ENCODE results near the gene PTPRT.
"Not testable (repeated sequence)": the region's sequence is repeated elsewhere in the genome, so short reads cannot be mapped to it uniquely, and the experiment has no call there.

Gene PTPRT

DNA sequence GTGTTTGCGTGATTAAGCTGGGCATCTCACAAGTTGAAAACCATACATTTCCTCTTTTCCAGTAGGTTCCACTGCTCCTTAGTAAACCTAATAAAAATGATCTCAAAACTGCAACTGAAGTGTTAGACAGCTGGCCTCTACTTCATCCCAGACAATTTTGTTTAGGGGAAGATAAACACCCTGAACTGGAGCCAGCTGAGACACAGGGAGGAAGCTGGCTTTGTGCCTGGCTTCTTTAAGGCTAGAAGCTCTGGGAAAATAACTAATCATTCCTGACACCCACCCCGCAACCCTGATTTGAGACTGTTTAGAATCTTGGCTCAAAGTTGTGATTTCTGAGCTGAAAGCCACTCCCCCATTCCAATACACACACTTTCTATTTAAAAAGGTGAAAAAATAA is 11.6 kb downstream of the PTPRT start:
- Histone ChIP-seq H3K27ac (ENCODE audit: low read depth, low read length) (no peak overlapping the region), H3K4me1 (ENCODE audit: control insufficient read depth, insufficient read depth, low read length) (peaks cover 3% of the 10 kb centered on the region), H3K4me3 (ENCODE audit: low read length) (no peak overlapping the region), H3K9ac (ENCODE audit: low read length) (no peak overlapping the region), H3K36me3 (ENCODE audit: control insufficient read depth, insufficient read depth, low read length) (no peaks in the 10 kb centered on the region), H3K27me3 (ENCODE audit: control insufficient read depth, insufficient read depth, low read length) (no peaks in the 10 kb centered on the region)

DNA sequence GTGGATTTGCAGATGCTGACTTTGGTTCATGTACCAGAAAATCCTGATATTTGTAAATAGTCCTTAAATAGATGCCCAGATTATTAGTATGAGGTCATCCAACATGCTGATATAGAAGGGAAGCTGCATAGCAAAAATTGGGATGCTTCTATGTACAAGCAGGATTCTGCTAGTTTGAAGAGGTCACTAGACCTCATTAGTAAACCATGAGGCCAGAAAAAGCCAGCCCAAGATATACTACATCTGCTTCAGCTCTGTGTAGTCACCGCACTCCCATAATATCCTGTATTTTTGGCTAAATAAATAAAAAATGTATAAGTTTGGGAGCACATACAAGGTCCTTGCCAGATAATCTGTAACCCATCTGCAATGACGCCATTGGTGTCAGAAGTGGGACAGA is 13.0 kb downstream of the PTPRT start:
- H3K4me1 ChIP-seq (ENCODE audit: control insufficient read depth, insufficient read depth, low read length) = peaks cover 3% of the 10 kb centered on the region
- no peaks in the 10 kb centered on the region for H3K27me3 ChIP-seq (ENCODE audit: control insufficient read depth, insufficient read depth, low read length)
- no peak overlapping the region for H3K4me3 ChIP-seq (ENCODE audit: low read length)
- no peak overlapping the region for H3K9ac ChIP-seq (ENCODE audit: low read length)
- no peak overlapping the region for H3K27ac ChIP-seq (ENCODE audit: low read depth, low read length)
- no peaks in the 10 kb centered on the region for H3K36me3 ChIP-seq (ENCODE audit: control insufficient read depth, insufficient read depth, low read length)

DNA sequence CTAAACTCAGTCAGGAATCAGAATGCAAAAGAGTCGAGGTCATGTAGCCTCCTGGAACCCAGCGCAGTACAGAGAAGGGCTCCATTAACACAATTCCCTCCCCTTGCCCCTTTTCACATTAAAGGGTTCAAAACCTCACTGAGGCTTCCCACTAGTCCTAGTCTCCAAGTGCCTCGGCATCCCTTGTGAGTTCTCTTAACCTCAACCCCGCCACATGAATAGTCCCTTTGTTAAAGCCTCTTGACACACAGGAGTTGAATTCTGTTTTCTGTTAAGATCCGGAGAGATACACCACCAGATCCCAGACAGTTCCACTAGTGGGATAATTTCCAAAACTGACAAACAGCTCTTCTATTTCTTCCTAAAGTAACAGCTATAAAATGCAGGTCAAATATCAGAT is 17.8 kb downstream of the PTPRT start:
- no peaks in the 10 kb centered on the region for H3K4me1 ChIP-seq (ENCODE audit: control insufficient read depth, insufficient read depth, low read length)
- H3K9ac ChIP-seq (ENCODE audit: low read length) = no peak overlapping the region
- no peaks in the 10 kb centered on the region for H3K36me3 ChIP-seq (ENCODE audit: control insufficient read depth, insufficient read depth, low read length)

GRCh38 chr20:43170771-43171170 is 18.9 kb downstream of the PTPRT start:
- H3K27ac ChIP-seq (ENCODE audit: low read depth, low read length) = no peak overlapping the region
- no peak overlapping the region for H3K9ac ChIP-seq (ENCODE audit: low read length)
- no peaks in the 10 kb centered on the region for H3K36me3 ChIP-seq (ENCODE audit: control insufficient read depth, insufficient read depth, low read length)
- H3K4me3 ChIP-seq (ENCODE audit: low read length) = no peak overlapping the region
- H3K4me1 ChIP-seq (ENCODE audit: control insufficient read depth, insufficient read depth, low read length) = no peaks in the 10 kb centered on the region
- H3K27me3 ChIP-seq (ENCODE audit: control insufficient read depth, insufficient read depth, low read length) = no peaks in the 10 kb centered on the region

More for the DNA sequence above, 17.8 kb downstream of the PTPRT start:
- no peak overlapping the region for H3K4me3 ChIP-seq (ENCODE audit: low read length)
- no peak overlapping the region for H3K27ac ChIP-seq (ENCODE audit: low read depth, low read length)
- no peaks in the 10 kb centered on the region for H3K27me3 ChIP-seq (ENCODE audit: control insufficient read depth, insufficient read depth, low read length)

- Histone ChIP-seq H3K36me3 (ENCODE audit: control insufficient read depth, insufficient read depth, low read length) (no peaks in the 10 kb centered on the region), H3K4me3 (ENCODE audit: low read length) (no peak overlapping the region), H3K4me1 (ENCODE audit: control insufficient read depth, insufficient read depth, low read length) (no peaks in the 10 kb centered on the region)
Measured at GRCh38 chr20:43167615-43168014, 22.1 kb downstream of the PTPRT start.

DNA sequence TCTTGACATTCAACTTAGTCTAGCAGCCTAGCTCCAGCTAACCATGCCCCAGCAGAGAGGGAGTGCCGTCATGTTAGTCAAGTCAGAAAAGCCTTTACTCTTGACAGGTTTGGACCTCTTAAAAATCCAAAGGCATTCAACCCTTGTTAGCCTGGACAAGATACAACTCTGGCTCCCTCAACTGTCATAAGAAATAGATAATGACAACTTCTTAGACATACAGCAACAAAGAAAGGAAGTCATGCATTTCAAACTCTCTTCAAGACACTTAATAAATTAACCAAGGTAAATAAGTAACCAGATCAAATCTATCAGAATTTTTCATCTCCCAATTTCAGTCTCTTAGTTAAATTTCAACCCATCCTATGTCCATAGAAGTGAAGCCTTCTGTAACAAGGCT is 22.7 kb downstream of the PTPRT start:
- no peak overlapping the region for H3K9ac ChIP-seq (ENCODE audit: low read length)

More at GRCh38 chr20:43167615-43168014, 22.1 kb downstream of the PTPRT start:
- H3K27ac ChIP-seq (ENCODE audit: low read depth, low read length) = no peak overlapping the region
- no peaks in the 10 kb centered on the region for H3K27me3 ChIP-seq (ENCODE audit: control insufficient read depth, insufficient read depth, low read length)
- H3K9ac ChIP-seq (ENCODE audit: low read length) = no peak overlapping the region

DNA sequence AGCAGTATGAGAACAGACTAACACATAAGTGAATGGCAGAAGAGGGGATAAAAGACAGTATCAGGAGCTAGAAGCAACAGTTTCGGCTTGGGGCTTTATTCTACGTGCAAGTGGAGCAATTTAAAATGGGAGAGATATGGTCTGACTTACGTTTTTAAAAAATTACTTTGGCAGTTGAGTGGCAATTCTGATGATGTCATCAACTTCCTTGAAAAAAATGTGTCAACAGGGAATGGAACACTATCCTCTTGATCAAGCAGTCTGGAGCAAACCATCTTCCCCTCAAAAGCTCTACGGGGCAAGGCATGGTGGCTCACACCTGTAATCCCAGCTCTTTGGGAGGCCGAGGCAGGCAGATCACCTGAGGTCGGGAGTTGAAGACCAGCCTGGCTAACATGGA is 24.1 kb downstream of the PTPRT start:
- Histone ChIP-seq H3K36me3 (ENCODE audit: control insufficient read depth, insufficient read depth, low read length) (no peaks in the 10 kb centered on the region), H3K4me1 (ENCODE audit: control insufficient read depth, insufficient read depth, low read length) (no peaks in the 10 kb centered on the region), H3K27me3 (ENCODE audit: control insufficient read depth, insufficient read depth, low read length) (no peaks in the 10 kb centered on the region), H3K27ac (ENCODE audit: low read depth, low read length) (no peak overlapping the region), H3K9ac (ENCODE audit: low read length) (no peak overlapping the region), H3K4me3 (ENCODE audit: low read length) (no peak overlapping the region)

More for the DNA sequence above, 22.7 kb downstream of the PTPRT start:
- no peaks in the 10 kb centered on the region for H3K4me1 ChIP-seq (ENCODE audit: control insufficient read depth, insufficient read depth, low read length)
- H3K27ac ChIP-seq (ENCODE audit: low read depth, low read length) = no peak overlapping the region
- H3K36me3 ChIP-seq (ENCODE audit: control insufficient read depth, insufficient read depth, low read length) = no peaks in the 10 kb centered on the region
- no peak overlapping the region for H3K4me3 ChIP-seq (ENCODE audit: low read length)
- no peaks in the 10 kb centered on the region for H3K27me3 ChIP-seq (ENCODE audit: control insufficient read depth, insufficient read depth, low read length)

- not testable (repeated sequence) for H3K4me1 ChIP-seq (ENCODE audit: control insufficient read depth, insufficient read depth, low read length); H3K27ac ChIP-seq (ENCODE audit: low read depth, low read length); H3K4me3 ChIP-seq (ENCODE audit: low read length); H3K9ac ChIP-seq (ENCODE audit: low read length); H3K36me3 ChIP-seq (ENCODE audit: control insufficient read depth, insufficient read depth, low read length); H3K27me3 ChIP-seq (ENCODE audit: control insufficient read depth, insufficient read depth, low read length)
Measured at GRCh38 chr20:43164736-43165135, 25.0 kb downstream of the PTPRT start.

- H3K4me3 ChIP-seq (ENCODE audit: low read length) = no peak overlapping the region
- H3K27me3 ChIP-seq (ENCODE audit: control insufficient read depth, insufficient read depth, low read length) = no peaks in the 10 kb centered on the region
- no peaks in the 10 kb centered on the region for H3K36me3 ChIP-seq (ENCODE audit: control insufficient read depth, insufficient read depth, low read length)
Measured at GRCh38 chr20:43161716-43162115, 28.0 kb downstream of the PTPRT start.

DNA sequence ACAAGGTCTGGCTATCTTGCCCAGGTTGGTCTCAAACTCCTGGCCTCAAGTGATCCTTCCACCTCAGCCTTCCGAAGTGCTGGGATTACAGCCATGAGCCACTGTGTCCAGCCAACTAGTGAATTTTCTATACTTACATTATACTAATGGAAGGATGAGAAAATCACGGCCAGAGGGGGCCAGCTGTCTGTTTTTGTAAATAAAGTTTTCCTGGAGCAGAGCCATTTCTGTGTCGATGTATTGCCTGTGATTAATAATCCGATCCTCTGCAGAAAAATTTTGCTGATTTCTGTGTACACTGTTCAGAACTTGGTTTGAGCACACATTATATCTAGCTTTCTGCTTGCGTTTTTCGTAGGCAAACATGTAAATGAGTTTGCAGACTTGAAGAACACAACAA is 28.8 kb downstream of the PTPRT start:
- Histone ChIP-seq H3K27me3 (ENCODE audit: control insufficient read depth, insufficient read depth, low read length) (no peaks in the 10 kb centered on the region), H3K9ac (ENCODE audit: low read length) (no peak overlapping the region), H3K36me3 (ENCODE audit: control insufficient read depth, insufficient read depth, low read length) (no peaks in the 10 kb centered on the region), H3K4me3 (ENCODE audit: low read length) (no peak overlapping the region), H3K4me1 (ENCODE audit: control insufficient read depth, insufficient read depth, low read length) (no peaks in the 10 kb centered on the region), H3K27ac (ENCODE audit: low read depth, low read length) (no peak overlapping the region)

More at GRCh38 chr20:43161716-43162115, 28.0 kb downstream of the PTPRT start:
- no peak overlapping the region for H3K27ac ChIP-seq (ENCODE audit: low read depth, low read length)
- no peaks in the 10 kb centered on the region for H3K4me1 ChIP-seq (ENCODE audit: control insufficient read depth, insufficient read depth, low read length)
- H3K9ac ChIP-seq (ENCODE audit: low read length) = no peak overlapping the region

- Histone ChIP-seq H3K27ac (ENCODE audit: low read depth, low read length) (no peak overlapping the region), H3K9ac (ENCODE audit: low read length) (no peak overlapping the region), H3K36me3 (ENCODE audit: control insufficient read depth, insufficient read depth, low read length) (no peaks in the 10 kb centered on the region), H3K4me3 (ENCODE audit: low read length) (no peak overlapping the region), H3K4me1 (ENCODE audit: control insufficient read depth, insufficient read depth, low read length) (no peaks in the 10 kb centered on the region), H3K27me3 (ENCODE audit: control insufficient read depth, insufficient read depth, low read length) (no peaks in the 10 kb centered on the region)
Measured at GRCh38 chr20:43159994-43160393, 29.7 kb downstream of the PTPRT start.

GRCh38 chr20:43155366-43156100 is 34.2 kb downstream of the PTPRT start:
- Histone ChIP-seq H3K27ac (ENCODE audit: low read depth, low read length) (no peak overlapping the region), H3K4me3 (ENCODE audit: low read length) (no peak overlapping the region), H3K27me3 (ENCODE audit: control insufficient read depth, insufficient read depth, low read length) (no peaks in the 10 kb centered on the region), H3K9ac (ENCODE audit: low read length) (no peak overlapping the region), H3K4me1 (ENCODE audit: control insufficient read depth, insufficient read depth, low read length) (no peaks in the 10 kb centered on the region), H3K36me3 (ENCODE audit: control insufficient read depth, insufficient read depth, low read length) (no peaks in the 10 kb centered on the region)

GRCh38 chr20:43151901-43152300 is 37.8 kb downstream of the PTPRT start:
- no peaks in the 10 kb centered on the region for H3K4me1 ChIP-seq (ENCODE audit: control insufficient read depth, insufficient read depth, low read length)

More at GRCh38 chr20:43151901-43152300, 37.8 kb downstream of the PTPRT start:
- H3K27me3 ChIP-seq (ENCODE audit: control insufficient read depth, insufficient read depth, low read length) = no peaks in the 10 kb centered on the region
- no peak overlapping the region for H3K9ac ChIP-seq (ENCODE audit: low read length)
- H3K36me3 ChIP-seq (ENCODE audit: control insufficient read depth, insufficient read depth, low read length) = no peaks in the 10 kb centered on the region
- H3K4me3 ChIP-seq (ENCODE audit: low read length) = no peak overlapping the region
- no peak overlapping the region for H3K27ac ChIP-seq (ENCODE audit: low read depth, low read length)

Measured in rectal smooth muscle tissue (tissue), 1 donor.